Tongue (tissue), 2 donors: ENCODE results near the gene NELFB. TPM values are rescaled to one million over a fixed set of nuclear protein-coding genes. Genes with fewer than 3 reads are reported as not detected.
A peak's percentile ranks its signal among the peaks of the same experiment; 100 is the strongest.

Experiments used
- DNase-seq: peaks from one replicate; pipeline ENCODE4 v3.0.0-alpha.2; 2015
- total RNA-seq: library from RNA; depleted of rRNA; stranded (reverse); fragments of >200 nt; gene quantifications from one replicate; pipeline ENCODE4 v1.2.3, GENCODE V29; 2014

The NELFB gene
- total RNA-seq, 1 donor from 2014 or later = 50.9 TPM

GRCh38 chr9:137281345-137282116, 26.4 kb downstream of the NELFB start:
- peak; percentile 30 for DNase-seq

GRCh38 chr9:137286975-137287383, 31.9 kb downstream of the NELFB start:
- DNase-seq = peak; percentile 55

- DNase-seq = no peak
Observed at GRCh38 chr9:137293094-137293481, 38.0 kb downstream of the NELFB start.

- no peak for DNase-seq
Observed at GRCh38 chr9:137293482-137294090, 38.5 kb downstream of the NELFB start.

- DNase-seq = peak; percentile 35
Observed at GRCh38 chr9:137294091-137294680, 39.1 kb downstream of the NELFB start.

GRCh38 chr9:137294681-137295237, 39.6 kb downstream of the NELFB start:
- DNase-seq = peak; percentile 46

GRCh38 chr9:137295238-137295811, 40.2 kb downstream of the NELFB start:
- peak; percentile 41 for DNase-seq

- no peak for DNase-seq
Observed at GRCh38 chr9:137295849-137296669, 40.9 kb downstream of the NELFB start.

GRCh38 chr9:137296670-137297664, 41.8 kb downstream of the NELFB start:
- peak; percentile 37 for DNase-seq

- DNase-seq = no peak
Observed at GRCh38 chr9:137297966-137298365, 42.8 kb downstream of the NELFB start.

GRCh38 chr9:137298401-137299202, 43.5 kb downstream of the NELFB start:
- no peak for DNase-seq

- DNase-seq = no peak
Observed at GRCh38 chr9:137299203-137299565, 44.1 kb downstream of the NELFB start.

- DNase-seq = no peak
Observed at GRCh38 chr9:137299938-137300337, 44.8 kb downstream of the NELFB start.

GRCh38 chr9:137300567-137301080, 45.5 kb downstream of the NELFB start:
- peak; percentile 50 for DNase-seq

GRCh38 chr9:137301081-137301947, 46.2 kb downstream of the NELFB start:
- DNase-seq = peak; percentile 63

GRCh38 chr9:137302118-137302448, 47.0 kb downstream of the NELFB start, which contains the start of gene NRARP:
TSS of gene NRARP (minus strand) at chr9:137302271. CDS start at chr9:137301928, 343 bp downstream.
- peak; percentile 93 for DNase-seq

- no peak for DNase-seq
Observed at GRCh38 chr9:137302449-137303150, 47.5 kb downstream of the NELFB start.
